ENCODE measurements around the gene IPCEF1.

- TF ChIP-seq CTCF (IDR thresholded peaks at IDR 0.05) = no peak
- TF ChIP-seq POLR2A (IDR thresholded peaks at IDR 0.05) = no peak
Observed at GRCh38 chr6:154395316-154395715, 38.7 kb upstream of the IPCEF1 start.
